Activated CD4-positive, alpha-beta T cell treated with anti-CD3 and anti-CD28 coated beads, Interleukin-2, amount 10 ng/mL, durations not matched to agents 24 days and 14 days (primary cell): Measurements from ENCODE around the gene SPTLC1. TPM values are rescaled to one million over a fixed set of nuclear protein-coding genes. Genes with fewer than 3 reads are reported as not detected.

ENCODE experiments used
- DNase-seq: peaks from one replicate; pipeline ENCODE4 v3.0.0; 2022
- H3K27ac Mint-ChIP-seq: one replicate; pipeline ENCODE4 v1.8.0; 2022; ENCODE audit warnings: mild to moderate bottlenecking, mixed read lengths
- H3K27me3 Mint-ChIP-seq: one replicate; pipeline ENCODE4 v1.8.0; 2022; ENCODE audit warnings: mixed read lengths
- H3K36me3 Mint-ChIP-seq: one replicate; pipeline ENCODE4 v1.8.0; 2022; ENCODE audit warnings: low read depth, mild to moderate bottlenecking, mixed read lengths
- H3K4me1 Mint-ChIP-seq: one replicate; pipeline ENCODE4 v1.8.0; 2021; ENCODE audit warnings: mixed read lengths
- H3K4me3 Mint-ChIP-seq: one replicate; pipeline ENCODE4 v1.8.0; 2022; ENCODE audit warnings: mild to moderate bottlenecking, moderate library complexity, mixed read lengths
- H3K9me3 Mint-ChIP-seq: one replicate; pipeline ENCODE4 v1.8.0; 2021; ENCODE audit warnings: mixed read lengths
- intact Hi-C: fragments of 100-400 bp; cut with micrococcal nuclease; formaldehyde crosslinking; loops from one replicate; pipeline ENCODE4 v1.15.1; 2023
- total RNA-seq: library from RNA; stranded (reverse); gene quantifications from 2 replicates; pipeline ENCODE4 v1.2.3, GENCODE V29; 2022

SPTLC1 gene
- total RNA-seq, 1 donor from 2014 or later = 64.9 TPM

GRCh38 chr9:92046676-92047075 lies 68.5 kb downstream of the SPTLC1 start:
- no peaks in the 10 kb centered on the region for H3K27me3 Mint-ChIP-seq
- no peak overlapping the region for H3K4me3 Mint-ChIP-seq
- no peaks in the 10 kb centered on the region for H3K4me1 Mint-ChIP-seq
- H3K9me3 Mint-ChIP-seq = peaks cover 26% of the 10 kb centered on the region
- H3K27ac Mint-ChIP-seq = no peak overlapping the region
- no peak for DNase-seq
- intact Hi-C loops = no loop called here
- peaks cover 79% of the 10 kb centered on the region for H3K36me3 Mint-ChIP-seq

- Mint-ChIP-seq H3K27ac (no peak overlapping the region), H3K36me3 (peaks cover 72% of the 10 kb centered on the region), H3K4me3 (no peak overlapping the region), H3K27me3 (no peaks in the 10 kb centered on the region), H3K4me1 (no peaks in the 10 kb centered on the region), H3K9me3 (peaks cover 26% of the 10 kb centered on the region)
- intact Hi-C loops = no loop called here
- DNase-seq = no peak
Measured at GRCh38 chr9:92044936-92045335, 70.3 kb downstream of the SPTLC1 start.

- no peak overlapping the region for H3K4me3 Mint-ChIP-seq
- peaks cover 26% of the 10 kb centered on the region for H3K9me3 Mint-ChIP-seq
- no peak for DNase-seq
- H3K36me3 Mint-ChIP-seq = peaks cover 58% of the 10 kb centered on the region
- H3K27ac Mint-ChIP-seq = no peak overlapping the region
- no peaks in the 10 kb centered on the region for H3K4me1 Mint-ChIP-seq
- intact Hi-C loops = no loop called here
- no peaks in the 10 kb centered on the region for H3K27me3 Mint-ChIP-seq
Measured at GRCh38 chr9:92043002-92043401, 72.2 kb downstream of the SPTLC1 start.

GRCh38 chr9:92042260-92042659 lies 73.0 kb downstream of the SPTLC1 start:
- Mint-ChIP-seq H3K4me3 (no peak overlapping the region), H3K4me1 (no peaks in the 10 kb centered on the region), H3K27me3 (no peaks in the 10 kb centered on the region), H3K36me3 (peaks cover 61% of the 10 kb centered on the region), H3K27ac (no peak overlapping the region), H3K9me3 (peaks cover 26% of the 10 kb centered on the region)
- no peak for DNase-seq
- intact Hi-C loops = no loop called here

GRCh38 chr9:92036756-92037155 lies 78.5 kb downstream of the SPTLC1 start:
- no peak overlapping the region for H3K27ac Mint-ChIP-seq
- DNase-seq = no peak
- intact Hi-C loops = no loop called here
- H3K4me1 Mint-ChIP-seq = no peaks in the 10 kb centered on the region
- peaks cover 44% of the 10 kb centered on the region for H3K36me3 Mint-ChIP-seq
- no peaks in the 10 kb centered on the region for H3K27me3 Mint-ChIP-seq
- no peaks in the 10 kb centered on the region for H3K9me3 Mint-ChIP-seq
- H3K4me3 Mint-ChIP-seq = no peak overlapping the region

- Mint-ChIP-seq H3K36me3 (peaks cover 42% of the 10 kb centered on the region), H3K9me3 (no peaks in the 10 kb centered on the region), H3K27me3 (no peaks in the 10 kb centered on the region), H3K4me1 (no peaks in the 10 kb centered on the region), H3K4me3 (no peak overlapping the region), H3K27ac (no peak overlapping the region)
- DNase-seq = no peak
- intact Hi-C loops = no loop called here
Measured at GRCh38 chr9:92036411-92036746, 78.8 kb downstream of the SPTLC1 start.

GRCh38 chr9:92035687-92036410 lies 79.4 kb downstream of the SPTLC1 start:
- no peak overlapping the region for H3K4me3 Mint-ChIP-seq
- intact Hi-C loops = no loop called here
- H3K9me3 Mint-ChIP-seq = no peaks in the 10 kb centered on the region
- no peak for DNase-seq
- H3K27ac Mint-ChIP-seq = no peak overlapping the region
- H3K27me3 Mint-ChIP-seq = no peaks in the 10 kb centered on the region
- H3K36me3 Mint-ChIP-seq = peaks cover 44% of the 10 kb centered on the region
- H3K4me1 Mint-ChIP-seq = no peaks in the 10 kb centered on the region

- no peaks in the 10 kb centered on the region for H3K9me3 Mint-ChIP-seq
- no peak overlapping the region for H3K27ac Mint-ChIP-seq
- intact Hi-C loops = no loop called here
- DNase-seq = no peak
- H3K4me3 Mint-ChIP-seq = no peak overlapping the region
- peaks cover 42% of the 10 kb centered on the region for H3K36me3 Mint-ChIP-seq
- H3K4me1 Mint-ChIP-seq = no peaks in the 10 kb centered on the region
- H3K27me3 Mint-ChIP-seq = no peaks in the 10 kb centered on the region
Measured at GRCh38 chr9:92035146-92035545, 80.1 kb downstream of the SPTLC1 start.

- no peaks in the 10 kb centered on the region for H3K27me3 Mint-ChIP-seq
- no peaks in the 10 kb centered on the region for H3K4me1 Mint-ChIP-seq
- H3K27ac Mint-ChIP-seq = no peak overlapping the region
- H3K4me3 Mint-ChIP-seq = no peak overlapping the region
- no peaks in the 10 kb centered on the region for H3K9me3 Mint-ChIP-seq
- intact Hi-C loops = no loop called here
- no peak for DNase-seq
- peaks cover 43% of the 10 kb centered on the region for H3K36me3 Mint-ChIP-seq
Measured at GRCh38 chr9:92033991-92034390, 81.2 kb downstream of the SPTLC1 start.

GRCh38 chr9:92033307-92033706 lies 81.9 kb downstream of the SPTLC1 start:
- Mint-ChIP-seq H3K9me3 (no peaks in the 10 kb centered on the region), H3K4me1 (no peaks in the 10 kb centered on the region), H3K36me3 (peaks cover 41% of the 10 kb centered on the region), H3K27ac (no peak overlapping the region), H3K4me3 (no peak overlapping the region), H3K27me3 (no peaks in the 10 kb centered on the region)
- intact Hi-C loops = no loop called here
- DNase-seq = no peak

- no peak for DNase-seq
- H3K27ac Mint-ChIP-seq = no peak overlapping the region
- H3K9me3 Mint-ChIP-seq = no peaks in the 10 kb centered on the region
- peaks cover 40% of the 10 kb centered on the region for H3K36me3 Mint-ChIP-seq
- no peaks in the 10 kb centered on the region for H3K4me1 Mint-ChIP-seq
- no peak overlapping the region for H3K4me3 Mint-ChIP-seq
- intact Hi-C loops = no loop called here
- no peaks in the 10 kb centered on the region for H3K27me3 Mint-ChIP-seq
Measured at GRCh38 chr9:92032891-92033290, 82.3 kb downstream of the SPTLC1 start.

GRCh38 chr9:92030367-92030766 lies 84.8 kb downstream of the SPTLC1 start:
- Mint-ChIP-seq H3K4me1 (no peaks in the 10 kb centered on the region), H3K4me3 (no peak overlapping the region), H3K27me3 (no peaks in the 10 kb centered on the region), H3K9me3 (no peaks in the 10 kb centered on the region), H3K36me3 (peaks cover 27% of the 10 kb centered on the region), H3K27ac (no peak overlapping the region)
- no peak for DNase-seq
- intact Hi-C loops = no loop called here

GRCh38 chr9:92029553-92029952 lies 85.7 kb downstream of the SPTLC1 start:
- Mint-ChIP-seq H3K36me3 (peaks cover 23% of the 10 kb centered on the region), H3K4me1 (no peaks in the 10 kb centered on the region), H3K27me3 (no peaks in the 10 kb centered on the region), H3K27ac (no peak overlapping the region), H3K4me3 (no peak overlapping the region), H3K9me3 (no peaks in the 10 kb centered on the region)
- no peak for DNase-seq
- intact Hi-C loops = no loop called here

- H3K27me3 Mint-ChIP-seq = no peaks in the 10 kb centered on the region
- intact Hi-C loops = no loop called here
- no peak overlapping the region for H3K4me3 Mint-ChIP-seq
- peaks cover 13% of the 10 kb centered on the region for H3K9me3 Mint-ChIP-seq
- no peaks in the 10 kb centered on the region for H3K4me1 Mint-ChIP-seq
- no peak overlapping the region for H3K27ac Mint-ChIP-seq
- H3K36me3 Mint-ChIP-seq = peaks cover 5% of the 10 kb centered on the region
- no peak for DNase-seq
Measured at GRCh38 chr9:92026206-92027002, 88.8 kb downstream of the SPTLC1 start.
